HT-29 (cell line): ENCODE measurements around the gene DPY19L2. TPM values are rescaled to one million over a fixed set of nuclear protein-coding genes. Genes with fewer than 3 reads are reported as not detected.
"Not testable (repeated sequence)": the region's sequence is repeated elsewhere in the genome, so short reads cannot be mapped to it uniquely, and the experiment has no call there.

Experiments used
- DNase-seq: peaks from one replicate; pipeline ENCODE4 v3.0.0-alpha.2; 2015; ENCODE audit warnings: low spot score
- total RNA-seq: library from RNA; depleted of rRNA; stranded (reverse); fragments of >200 nt; shearing (Covaris generic); gene quantifications from 2 replicates; pipeline ENCODE4 v1.2.3, GENCODE V29; 2014; rRNA removed

DPY19L2 gene
- total RNA-seq = not detected in 2 replicates

- DNase-seq = no peak
Observed at GRCh38 chr12:63668028-63668799, at the start of gene DPY19L2. TSS of gene DPY19L2 (minus strand) at chr12:63668493. CDS start at chr12:63668393, 100 bp downstream.

GRCh38 chr12:63716891-63717290 is 48.6 kb upstream of the DPY19L2 start:
- not testable (repeated sequence) for DNase-seq

GRCh38 chr12:63715107-63715625 is 46.9 kb upstream of the DPY19L2 start:
- DNase-seq = not testable (repeated sequence)

GRCh38 chr12:63714409-63714808 is 46.1 kb upstream of the DPY19L2 start:
- DNase-seq = not testable (repeated sequence)

- not testable (repeated sequence) for DNase-seq
Observed at GRCh38 chr12:63713681-63714075, 45.4 kb upstream of the DPY19L2 start.

GRCh38 chr12:63712979-63713680 is 44.8 kb upstream of the DPY19L2 start:
- DNase-seq = not testable (repeated sequence)

GRCh38 chr12:63712376-63712974 is 44.2 kb upstream of the DPY19L2 start:
- DNase-seq = not testable (repeated sequence)

GRCh38 chr12:63711339-63711738 is 43.0 kb upstream of the DPY19L2 start:
- not testable (repeated sequence) for DNase-seq

GRCh38 chr12:63706336-63706735 is 38.0 kb upstream of the DPY19L2 start:
- DNase-seq = no peak

- DNase-seq = not testable (repeated sequence)
Observed at GRCh38 chr12:63699678-63700382, 31.5 kb upstream of the DPY19L2 start.

GRCh38 chr12:63699011-63699410 is 30.7 kb upstream of the DPY19L2 start:
- not testable (repeated sequence) for DNase-seq

GRCh38 chr12:63690837-63691236 is 22.5 kb upstream of the DPY19L2 start:
- DNase-seq = not testable (repeated sequence)

GRCh38 chr12:63689141-63689540 is 20.8 kb upstream of the DPY19L2 start:
- DNase-seq = not testable (repeated sequence)

GRCh38 chr12:63686623-63687022 is 18.3 kb upstream of the DPY19L2 start:
- DNase-seq = not testable (repeated sequence)

- DNase-seq = not testable (repeated sequence)
Observed at GRCh38 chr12:63685789-63686188, 17.5 kb upstream of the DPY19L2 start.

- DNase-seq = not testable (repeated sequence)
Observed at GRCh38 chr12:63682617-63683016, 14.3 kb upstream of the DPY19L2 start.

GRCh38 chr12:63680758-63681157 is 12.5 kb upstream of the DPY19L2 start:
- not testable (repeated sequence) for DNase-seq

- DNase-seq = peak; percentile 3
Observed at GRCh38 chr12:63672550-63672949, 4.3 kb upstream of the DPY19L2 start.

GRCh38 chr12:63669936-63670335 is 1.6 kb upstream of the DPY19L2 start:
- DNase-seq = not testable (repeated sequence)

- DNase-seq = not testable (repeated sequence)
Observed at GRCh38 chr12:63669427-63669826, 1.1 kb upstream of the DPY19L2 start.

GRCh38 chr12:63668800-63669365 is 590 bp upstream of the DPY19L2 start:
- not testable (repeated sequence) for DNase-seq
